Measurements from ENCODE around the gene RUNX1.

RUNX1 gene

DNA sequence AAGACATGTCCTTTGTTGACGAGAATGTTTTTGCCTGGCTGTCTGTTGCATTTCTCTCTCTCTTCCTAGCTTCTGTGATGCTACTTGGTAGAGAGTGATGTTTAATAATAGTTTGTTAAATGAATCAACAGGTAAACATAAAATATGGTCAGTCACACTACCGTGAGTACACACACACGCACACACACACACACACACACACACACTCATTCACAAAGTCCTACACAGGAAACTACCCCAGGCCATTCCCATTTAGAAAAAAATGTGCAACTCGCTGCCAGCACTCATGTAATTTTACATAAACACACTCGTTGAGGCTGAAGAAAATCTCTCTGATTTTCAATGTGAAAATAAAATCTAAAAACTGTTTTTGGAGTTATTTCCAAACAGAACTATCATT is 38.7 kb downstream of the RUNX1 start (continued):
- TF ChIP-seq, protein P1, sequence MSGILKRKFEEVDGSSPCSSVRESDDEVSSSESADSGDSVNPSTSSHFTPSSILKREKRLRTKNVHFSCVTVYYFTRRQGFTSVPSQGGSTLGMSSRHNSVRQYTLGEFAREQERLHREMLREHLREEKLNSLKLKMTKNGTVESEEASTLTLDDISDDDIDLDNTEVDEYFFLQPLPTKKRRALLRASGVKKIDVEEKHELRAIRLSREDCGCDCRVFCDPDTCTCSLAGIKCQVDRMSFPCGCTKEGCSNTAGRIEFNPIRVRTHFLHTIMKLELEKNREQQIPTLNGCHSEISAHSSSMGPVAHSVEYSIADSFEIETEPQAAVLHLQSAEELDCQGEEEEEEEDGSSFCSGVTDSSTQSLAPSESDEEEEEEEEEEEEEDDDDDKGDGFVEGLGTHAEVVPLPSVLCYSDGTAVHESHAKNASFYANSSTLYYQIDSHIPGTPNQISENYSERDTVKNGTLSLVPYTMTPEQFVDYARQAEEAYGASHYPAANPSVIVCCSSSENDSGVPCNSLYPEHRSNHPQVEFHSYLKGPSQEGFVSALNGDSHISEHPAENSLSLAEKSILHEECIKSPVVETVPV (CRISPR knock-in tag; IDR thresholded peaks at IDR 0.05), result no peak
- TF ChIP-seq BACH2 (CRISPR knock-in tag; IDR thresholded peaks at IDR 0.05; ENCODE audit: borderline replicate concordance), result no peak
- no peak for TF ChIP-seq ZNF70 (CRISPR knock-in tag; IDR thresholded peaks at IDR 0.05)
- TF ChIP-seq ISL1 (CRISPR knock-in tag; IDR thresholded peaks at IDR 0.05), result no peak
- TF ChIP-seq ZNF8 (CRISPR knock-in tag; IDR thresholded peaks at IDR 0.05), result no peak
- TF ChIP-seq ZFP3 (CRISPR knock-in tag; IDR thresholded peaks at IDR 0.05), result no peak
- no peak for TF ChIP-seq GLIS3 (CRISPR knock-in tag; IDR thresholded peaks at IDR 0.05)

DNA sequence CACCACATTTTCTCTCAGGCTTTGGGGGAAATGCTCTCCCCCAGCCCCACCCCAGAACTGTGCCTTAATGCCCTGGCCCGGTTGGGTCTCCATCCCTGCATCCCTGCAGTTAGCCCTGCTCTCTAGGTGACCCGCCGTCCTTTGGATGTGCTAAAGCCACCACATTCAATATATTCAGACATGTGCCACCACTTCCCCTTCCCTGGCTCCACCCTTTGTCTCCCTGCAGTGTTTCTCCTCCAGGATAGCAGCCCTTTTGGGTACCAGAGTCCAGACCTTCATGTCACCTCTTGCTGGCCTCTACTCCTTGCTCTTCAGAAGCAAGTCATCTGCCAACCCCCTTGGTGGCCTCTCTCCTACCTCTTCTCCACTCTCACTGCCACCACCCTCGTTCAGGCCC is 41.8 kb downstream of the RUNX1 start:
- TF ChIP-seq, protein P1 (CRISPR knock-in tag; IDR thresholded peaks at IDR 0.05), result no peak
- TF ChIP-seq ZNF70 (CRISPR knock-in tag; IDR thresholded peaks at IDR 0.05), result no peak
- no peak for TF ChIP-seq ZNF8 (CRISPR knock-in tag; IDR thresholded peaks at IDR 0.05)
- no peak for TF ChIP-seq ZFP30 (CRISPR knock-in tag; IDR thresholded peaks at IDR 0.05)
- no peak for TF ChIP-seq RARB (CRISPR knock-in tag; IDR thresholded peaks at IDR 0.05)
- TF ChIP-seq OSR1 (CRISPR knock-in tag; IDR thresholded peaks at IDR 0.05), result no peak
- TF ChIP-seq, protein P2, sequence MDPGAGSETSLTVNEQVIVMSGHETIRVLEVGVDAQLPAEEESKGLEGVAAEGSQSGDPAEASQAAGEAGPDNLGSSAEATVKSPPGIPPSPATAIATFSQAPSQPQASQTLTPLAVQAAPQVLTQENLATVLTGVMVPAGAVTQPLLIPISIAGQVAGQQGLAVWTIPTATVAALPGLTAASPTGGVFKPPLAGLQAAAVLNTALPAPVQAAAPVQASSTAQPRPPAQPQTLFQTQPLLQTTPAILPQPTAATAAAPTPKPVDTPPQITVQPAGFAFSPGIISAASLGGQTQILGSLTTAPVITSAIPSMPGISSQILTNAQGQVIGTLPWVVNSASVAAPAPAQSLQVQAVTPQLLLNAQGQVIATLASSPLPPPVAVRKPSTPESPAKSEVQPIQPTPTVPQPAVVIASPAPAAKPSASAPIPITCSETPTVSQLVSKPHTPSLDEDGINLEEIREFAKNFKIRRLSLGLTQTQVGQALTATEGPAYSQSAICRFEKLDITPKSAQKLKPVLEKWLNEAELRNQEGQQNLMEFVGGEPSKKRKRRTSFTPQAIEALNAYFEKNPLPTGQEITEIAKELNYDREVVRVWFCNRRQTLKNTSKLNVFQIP (CRISPR knock-in tag; IDR thresholded peaks at IDR 0.05; ENCODE audit: borderline replicate concordance, low read depth), result no peak
- no peak for TF ChIP-seq ESRRG (CRISPR knock-in tag; IDR thresholded peaks at IDR 0.05)
- ATAC-seq, result no peak

DNA sequence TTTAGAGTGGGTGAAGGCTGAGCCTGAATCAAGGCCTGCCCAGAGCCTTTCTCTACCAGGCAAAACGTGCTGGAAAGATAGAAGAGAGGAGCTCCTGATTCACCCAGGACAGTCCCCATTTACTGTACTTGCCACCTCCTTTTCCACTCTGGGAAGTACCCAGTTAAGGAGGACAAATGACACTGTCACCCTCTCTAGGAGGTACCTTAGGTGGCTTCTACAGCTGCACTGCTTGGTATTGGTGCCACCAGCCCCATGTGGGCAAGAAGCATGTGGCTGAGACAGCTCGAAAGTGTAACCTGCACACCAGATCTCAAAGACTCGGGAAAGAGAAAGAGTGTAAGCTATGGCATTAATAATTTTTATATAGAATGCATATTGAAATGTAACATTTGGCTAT is 42.3 kb downstream of the RUNX1 start:
- TF ChIP-seq ZC3H10 (CRISPR knock-in tag; IDR thresholded peaks at IDR 0.05) (no peak), TCF4 (CRISPR knock-in tag; IDR thresholded peaks at IDR 0.05; ENCODE audit: borderline replicate concordance) (no peak), BACH2 (CRISPR knock-in tag; IDR thresholded peaks at IDR 0.05; ENCODE audit: borderline replicate concordance) (no peak), ZNF70 (CRISPR knock-in tag; IDR thresholded peaks at IDR 0.05) (no peak), CSDC2 (CRISPR knock-in tag; IDR thresholded peaks at IDR 0.05) (no peak), ZFP3 (CRISPR knock-in tag; IDR thresholded peaks at IDR 0.05) (no peak), SNAI2 (CRISPR knock-in tag; IDR thresholded peaks at IDR 0.05) (no peak), TOX (CRISPR knock-in tag; IDR thresholded peaks at IDR 0.05; ENCODE audit: borderline replicate concordance) (no peak), ISL1 (CRISPR knock-in tag; IDR thresholded peaks at IDR 0.05) (no peak), OSR1 (CRISPR knock-in tag; IDR thresholded peaks at IDR 0.05) (no peak), ZFP30 (CRISPR knock-in tag; IDR thresholded peaks at IDR 0.05) (no peak), PPARA (CRISPR knock-in tag; IDR thresholded peaks at IDR 0.05; ENCODE audit: borderline replicate concordance) (no peak)
- TF ChIP-seq, protein P2 (CRISPR knock-in tag; IDR thresholded peaks at IDR 0.05; ENCODE audit: borderline replicate concordance, low read depth), result no peak
- TF ChIP-seq, protein P3, sequence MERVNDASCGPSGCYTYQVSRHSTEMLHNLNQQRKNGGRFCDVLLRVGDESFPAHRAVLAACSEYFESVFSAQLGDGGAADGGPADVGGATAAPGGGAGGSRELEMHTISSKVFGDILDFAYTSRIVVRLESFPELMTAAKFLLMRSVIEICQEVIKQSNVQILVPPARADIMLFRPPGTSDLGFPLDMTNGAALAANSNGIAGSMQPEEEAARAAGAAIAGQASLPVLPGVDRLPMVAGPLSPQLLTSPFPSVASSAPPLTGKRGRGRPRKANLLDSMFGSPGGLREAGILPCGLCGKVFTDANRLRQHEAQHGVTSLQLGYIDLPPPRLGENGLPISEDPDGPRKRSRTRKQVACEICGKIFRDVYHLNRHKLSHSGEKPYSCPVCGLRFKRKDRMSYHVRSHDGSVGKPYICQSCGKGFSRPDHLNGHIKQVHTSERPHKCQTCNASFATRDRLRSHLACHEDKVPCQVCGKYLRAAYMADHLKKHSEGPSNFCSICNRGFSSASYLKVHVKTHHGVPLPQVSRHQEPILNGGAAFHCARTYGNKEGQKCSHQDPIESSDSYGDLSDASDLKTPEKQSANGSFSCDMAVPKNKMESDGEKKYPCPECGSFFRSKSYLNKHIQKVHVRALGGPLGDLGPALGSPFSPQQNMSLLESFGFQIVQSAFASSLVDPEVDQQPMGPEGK (CRISPR knock-in tag; IDR thresholded peaks at IDR 0.05; ENCODE audit: borderline replicate concordance), result no peak
- TF ChIP-seq, protein P4, sequence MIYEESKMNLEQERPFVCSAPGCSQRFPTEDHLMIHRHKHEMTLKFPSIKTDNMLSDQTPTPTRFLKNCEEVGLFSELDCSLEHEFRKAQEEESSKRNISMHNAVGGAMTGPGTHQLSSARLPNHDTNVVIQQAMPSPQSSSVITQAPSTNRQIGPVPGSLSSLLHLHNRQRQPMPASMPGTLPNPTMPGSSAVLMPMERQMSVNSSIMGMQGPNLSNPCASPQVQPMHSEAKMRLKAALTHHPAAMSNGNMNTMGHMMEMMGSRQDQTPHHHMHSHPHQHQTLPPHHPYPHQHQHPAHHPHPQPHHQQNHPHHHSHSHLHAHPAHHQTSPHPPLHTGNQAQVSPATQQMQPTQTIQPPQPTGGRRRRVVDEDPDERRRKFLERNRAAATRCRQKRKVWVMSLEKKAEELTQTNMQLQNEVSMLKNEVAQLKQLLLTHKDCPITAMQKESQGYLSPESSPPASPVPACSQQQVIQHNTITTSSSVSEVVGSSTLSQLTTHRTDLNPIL (CRISPR knock-in tag; IDR thresholded peaks at IDR 0.05; ENCODE audit: low read depth), result no peak
- no peak for ATAC-seq

Measured in SK-N-SH treated with all-trans-retinoic acid at 6 μM for 48 hours (cell line).